C4-2B (cell line): ENCODE results near the gene PAK6.

Source experiments
- H3K27ac ChIP-seq: fragments of 450-650 bp; 2 replicates; pipeline ENCODE4 v1.5.1; 2017
- CTCF ChIP-seq: fragments of 450-650 bp; conservative IDR thresholded peaks from 2 replicates; pipeline ENCODE4 v1.5.1; 2017; ENCODE audit warnings: mild to moderate bottlenecking
- ZFX ChIP-seq: fragments of 450-650 bp; IDR thresholded peaks from 2 replicates; pipeline ENCODE4 v1.6.1; 2017

The PAK6 gene

GRCh38 chr15:40317580-40317979 lies 78.7 kb downstream of the PAK6 start:
- TF ChIP-seq CTCF (no peak), ZFX (no peak)
- H3K27ac ChIP-seq = no peak overlapping the region

- no peak overlapping the region for H3K27ac ChIP-seq
- TF ChIP-seq CTCF (no peak), ZFX (no peak)
Observed at GRCh38 chr15:40320409-40320808, 81.5 kb downstream of the PAK6 start.

GRCh38 chr15:40320931-40321371 lies 82.1 kb downstream of the PAK6 start:
- TF ChIP-seq CTCF (peak; percentile 96), ZFX (no peak)
- no peak overlapping the region for H3K27ac ChIP-seq

GRCh38 chr15:40322531-40323238 lies 83.8 kb downstream of the PAK6 start:
- TF ChIP-seq CTCF (no peak), ZFX (no peak)
- peak overlapping the region; percentile 80; the same call in 1 of the 2 replicates for H3K27ac ChIP-seq

GRCh38 chr15:40323239-40323952 lies 84.5 kb downstream of the PAK6 start, which contains the start of gene INAFM2:
Gene INAFM2, plus strand, starts transcription at chr15:40323692. Its CDS starts 364 bp downstream, at chr15:40324056.
- TF ChIP-seq CTCF (peak; percentile 51), ZFX (peak; percentile 74)
- H3K27ac ChIP-seq = peak within 1 kb of the TSS; percentile 80

- TF ChIP-seq CTCF = no peak
- TF ChIP-seq ZFX = peak; percentile 63
- peak overlapping the region; percentile 80 for H3K27ac ChIP-seq
Observed at GRCh38 chr15:40323953-40324937, 85.4 kb downstream of the PAK6 start.
